Measurements from ENCODE around the gene RYR3.

Gene RYR3

GRCh38 chr15:33317896-33318295 lies 7.1 kb downstream of the RYR3 start:
- in situ Hi-C loops (cut with MboI; ENCODE audit: low sequenced_read_pairs) = no loop called here

GRCh38 chr15:33320017-33320416 lies 9.2 kb downstream of the RYR3 start:
- in situ Hi-C loops (cut with MboI; ENCODE audit: low sequenced_read_pairs) = no loop called here

- in situ Hi-C loops (cut with MboI; ENCODE audit: low sequenced_read_pairs) = no loop called here
These were observed 11.3 kb downstream of the RYR3 start for GRCh38 chr15:33322091-33322490.

GRCh38 chr15:33324609-33325008 lies 13.8 kb downstream of the RYR3 start:
- in situ Hi-C loops (cut with MboI; ENCODE audit: low sequenced_read_pairs) = no loop called here

- in situ Hi-C loops (cut with MboI; ENCODE audit: low sequenced_read_pairs) = no loop called here
These were observed 16.1 kb downstream of the RYR3 start for GRCh38 chr15:33326908-33327307.

- in situ Hi-C loops (cut with MboI; ENCODE audit: low sequenced_read_pairs) = no loop called here
These were observed 17.3 kb downstream of the RYR3 start for GRCh38 chr15:33328106-33328505.

GRCh38 chr15:33329457-33329856 lies 18.7 kb downstream of the RYR3 start:
- in situ Hi-C loops (cut with MboI; ENCODE audit: low sequenced_read_pairs) = no loop called here

GRCh38 chr15:33330931-33331330 lies 20.2 kb downstream of the RYR3 start:
- in situ Hi-C loops (cut with MboI; ENCODE audit: low sequenced_read_pairs) = no loop called here

GRCh38 chr15:33341953-33342352 lies 31.2 kb downstream of the RYR3 start:
- in situ Hi-C loops (cut with MboI; ENCODE audit: low sequenced_read_pairs) = no loop called here

- in situ Hi-C loops (cut with MboI; ENCODE audit: low sequenced_read_pairs) = no loop called here
These were observed 32.5 kb downstream of the RYR3 start for GRCh38 chr15:33343275-33343674.

- in situ Hi-C loops (cut with MboI; ENCODE audit: low sequenced_read_pairs) = no loop called here
These were observed 33.3 kb downstream of the RYR3 start for GRCh38 chr15:33344111-33344510.

- in situ Hi-C loops (cut with MboI; ENCODE audit: low sequenced_read_pairs) = no loop called here
These were observed 33.8 kb downstream of the RYR3 start for GRCh38 chr15:33344530-33344929.

GRCh38 chr15:33354411-33354810 lies 43.6 kb downstream of the RYR3 start:
- in situ Hi-C loops (cut with MboI; ENCODE audit: low sequenced_read_pairs) = loop anchor here (25.0 kb wide), 1 partner anchor 108 kb away; no protein-coding TSS in a partner anchor

GRCh38 chr15:33357845-33358244 lies 47.1 kb downstream of the RYR3 start:
- in situ Hi-C loops (cut with MboI; ENCODE audit: low sequenced_read_pairs) = loop anchor here (25.0 kb wide), 1 partner anchor 104 kb away; no protein-coding TSS in a partner anchor

GRCh38 chr15:33358306-33358705 lies 47.5 kb downstream of the RYR3 start:
- in situ Hi-C loops (cut with MboI; ENCODE audit: low sequenced_read_pairs) = loop anchor here (25.0 kb wide), 1 partner anchor 104 kb away; no protein-coding TSS in a partner anchor

GRCh38 chr15:33360886-33361285 lies 50.1 kb downstream of the RYR3 start:
- in situ Hi-C loops (cut with MboI; ENCODE audit: low sequenced_read_pairs) = loop anchor here (25.0 kb wide), 1 partner anchor 101 kb away; no protein-coding TSS in a partner anchor

GRCh38 chr15:33369941-33370622 lies 59.3 kb downstream of the RYR3 start:
- in situ Hi-C loops (cut with MboI; ENCODE audit: low sequenced_read_pairs) = loop anchor here (25.0 kb wide), 1 partner anchor 92 kb away; no protein-coding TSS in a partner anchor

- in situ Hi-C loops (cut with MboI; ENCODE audit: low sequenced_read_pairs) = loop anchor here (25.0 kb wide), 1 partner anchor 92 kb away; no protein-coding TSS in a partner anchor
These were observed 59.9 kb downstream of the RYR3 start for GRCh38 chr15:33370623-33371020.

- in situ Hi-C loops (cut with MboI; ENCODE audit: low sequenced_read_pairs) = loop anchor here (25.0 kb wide), 1 partner anchor 91 kb away; no protein-coding TSS in a partner anchor
These were observed 60.4 kb downstream of the RYR3 start for GRCh38 chr15:33371159-33371558.

GRCh38 chr15:33374226-33374914 lies 63.6 kb downstream of the RYR3 start:
- in situ Hi-C loops (cut with MboI; ENCODE audit: low sequenced_read_pairs) = loop anchor here (25.0 kb wide), 1 partner anchor 88 kb away; no protein-coding TSS in a partner anchor

GRCh38 chr15:33375236-33375635 lies 64.5 kb downstream of the RYR3 start:
- in situ Hi-C loops (cut with MboI; ENCODE audit: low sequenced_read_pairs) = no loop called here

- in situ Hi-C loops (cut with MboI; ENCODE audit: low sequenced_read_pairs) = no loop called here
These were observed 66.4 kb downstream of the RYR3 start for GRCh38 chr15:33377204-33377603.

Measured in HL-60/S4 (cell line).